T-cell (primary cell): ENCODE results near the gene ADK. TPM values are rescaled to one million over a fixed set of nuclear protein-coding genes. Genes with fewer than 3 reads are reported as not detected.

ENCODE experiments used
- ATAC-seq, 4 experiments: fragments of 200-7000 bp in 3 of 4; fragments of 150-1000 bp in 1 of 4; cut with Tn5 transposase; replicated peaks in 1 of 4; 1 replicate in 3 of 4; 2 replicates in 1 of 4; pipeline ENCODE4 v1.10.0; 2021; ENCODE audit warnings: moderate library complexity in 3 of 4, mild to moderate bottlenecking in 2 of 4, moderate number of reproducible peaks in 1 of 4
- CTCF ChIA-PET, 2 donors: fragments of 300-600 bp; sonication (Branson Sonifier 250); formaldehyde crosslinking; loops; one replicate each; lab custom pipeline; 2022; ENCODE audit warnings: antibody characterized with exemption in 2 of 2; lab: Charles Lee
- POLR2A ChIA-PET, 2 donors: fragments of 300-600 bp; sonication (Branson Sonifier 250); formaldehyde crosslinking; loops; one replicate each; lab custom pipeline; 2022; ENCODE audit warnings: antibody characterized with exemption in 2 of 2; lab: Charles Lee
- DNase-seq, 35 experiments: peaks; one replicate each; pipeline versions ENCODE4 v3.0.0 to v3.0.0-alpha.2; 2013 to 2023
- H3K27ac ChIP-seq: one replicate; pipeline ENCODE4 v1.5.1; 2013; ENCODE audit warnings: low read length
- H3K27me3 ChIP-seq, 2 experiments: replicated peaks in 1 of 2; 1 replicate in 1 of 2; 2 replicates in 1 of 2; pipeline versions ENCODE4 v1.6.1 to v1.7.0; 2013; ENCODE audit warnings: low read length in 1 of 2, mixed read lengths in 1 of 2; ENCODE audit not compliant: control insufficient read depth in 2 of 2, insufficient read depth in 2 of 2; ENCODE audit errors: extremely low read depth in 1 of 2
- H3K36me3 ChIP-seq, 2 donors: 1 replicate in 1 of 2; 2 replicates in 1 of 2; pipeline versions ENCODE4 v1.6.1 to v1.7.0; 2013; ENCODE audit warnings: low read length in 1 of 2; ENCODE audit not compliant: control insufficient read depth in 2 of 2, insufficient read depth in 1 of 2; ENCODE audit errors: extremely low read depth in 1 of 2
- H3K4me1 ChIP-seq, 2 experiments: 1 replicate in 1 of 2; 2 replicates in 1 of 2; pipeline versions ENCODE4 v1.6.1 to v1.7.0; 2013; ENCODE audit warnings: low read length in 2 of 2, mixed read lengths in 1 of 2; ENCODE audit not compliant: insufficient read depth in 2 of 2, control insufficient read depth in 1 of 2; ENCODE audit errors: extremely low read depth in 1 of 2
- H3K4me3 ChIP-seq, 2 donors: 1 replicate in 1 of 2; 2 replicates in 1 of 2; pipeline versions ENCODE4 v1.5.1 to v1.7.0; 2013; ENCODE audit warnings: mild to moderate bottlenecking in 2 of 2, low read length in 1 of 2, moderate library complexity in 1 of 2; ENCODE audit not compliant: control insufficient read depth in 1 of 2; ENCODE audit errors: extremely low read depth in 1 of 2
- H3K9me3 ChIP-seq: 2 replicates; pipeline ENCODE4 v1.7.0; 2013
- H3K27ac Mint-ChIP-seq, 2 donors: one replicate each; pipeline ENCODE4 v1.8.0; 2020 to 2021; ENCODE audit warnings: mild to moderate bottlenecking in 2 of 2, mixed read lengths in 2 of 2
- H3K27me3 Mint-ChIP-seq, 2 donors: one replicate each; pipeline ENCODE4 v1.8.0; 2021 to 2022; ENCODE audit warnings: mixed read lengths in 2 of 2
- H3K36me3 Mint-ChIP-seq: one replicate; pipeline ENCODE4 v1.8.0; 2021; ENCODE audit warnings: mixed read lengths
- H3K4me1 Mint-ChIP-seq, 3 donors: one replicate each; pipeline ENCODE4 v1.8.0; 2020 to 2022; ENCODE audit warnings: mixed read lengths in 3 of 3, mild to moderate bottlenecking in 1 of 3
- H3K4me3 Mint-ChIP-seq, 3 donors: one replicate each; pipeline ENCODE4 v1.8.0; 2020 to 2022; ENCODE audit warnings: mild to moderate bottlenecking in 3 of 3, mixed read lengths in 3 of 3, moderate library complexity in 3 of 3
- H3K9me3 Mint-ChIP-seq, 3 donors: one replicate each; pipeline ENCODE4 v1.8.0; 2020 to 2022; ENCODE audit warnings: mixed read lengths in 3 of 3
- WGBS: methylation state at CpG from one replicate; pipeline ENCODE4 v1.1.5; 2013; ENCODE audit warnings: missing lambda C conversion rate; ENCODE audit not compliant: insufficient coverage; 5-methylcytosine and 5-hydroxymethylcytosine counted together
- total RNA-seq, 35 experiments: library from RNA in 6 of 35; stranded (reverse) in 6 of 35; fragments of 120-200 nt in 1 of 35; gene quantifications; one replicate each; pipeline versions ENCODE4 v1.2.1 to v1.2.4 and lab custom pipeline; 2013 to 2026

Gene ADK
- total RNA-seq, 5 donors from 2014 or later (not counting 1 experiment from before 2014, with no cell fraction given), result 20.7 to 32.8 (median 23.6) TPM

GRCh38 chr10:74306227-74306982, 155.4 kb downstream of the ADK start:
- ChIA-PET POLR2A (interaction anchor here in 1 of 2 donors (1.1 kb wide), 1 partner anchor 9 kb away, joined by 4 read pairs; no protein-coding TSS in a partner anchor), CTCF (no interaction called here)
- Histone ChIP-seq H3K36me3 (no peaks in the 10 kb centered on the region), H3K27me3 (no peaks in the 10 kb centered on the region), H3K4me3 (no peak overlapping the region), H3K9me3 (no peaks in the 10 kb centered on the region), H3K4me1 (peaks cover 0 to 2% of the 10 kb centered on the region in 2 experiments), H3K27ac (no peak overlapping the region)
- no peak overlapping the region for H3K27ac Mint-ChIP-seq
- peaks cover 17 to 36% (median 25%) of the 10 kb centered on the region in 3 donors for H3K4me1 Mint-ChIP-seq
- WGBS, result 100% methylated on average over 1 of the region's 3 CpGs
- ATAC-seq (no peak), DNase-seq (no peak)
- no peaks in the 10 kb centered on the region for H3K9me3 Mint-ChIP-seq
- H3K36me3 Mint-ChIP-seq, result peaks cover 3% of the 10 kb centered on the region
- no peaks in the 10 kb centered on the region for H3K27me3 Mint-ChIP-seq
- H3K4me3 Mint-ChIP-seq, result no peak overlapping the region

GRCh38 chr10:74307061-74307651, 156.1 kb downstream of the ADK start:
- no peak for ATAC-seq
- Mint-ChIP-seq H3K4me1 (peaks cover 17 to 36% (median 27%) of the 10 kb centered on the region in 3 donors), H3K9me3 (no peaks in the 10 kb centered on the region), H3K27me3 (no peaks in the 10 kb centered on the region), H3K36me3 (peaks cover 3% of the 10 kb centered on the region), H3K4me3 (no peak overlapping the region), H3K27ac (no peak overlapping the region)
- POLR2A ChIA-PET, result interaction anchor here in 1 of 2 donors (1.1 kb wide), 1 partner anchor 10 kb away, joined by 4 read pairs; no protein-coding TSS in a partner anchor
- Histone ChIP-seq H3K36me3 (no peaks in the 10 kb centered on the region), H3K27ac (no peak overlapping the region), H3K4me3 (no peak overlapping the region), H3K4me1 (peaks cover 0 to 2% of the 10 kb centered on the region in 2 experiments), H3K9me3 (no peaks in the 10 kb centered on the region), H3K27me3 (no peaks in the 10 kb centered on the region)
- 100% methylated on average over 1 of the region's 3 CpGs for whole genome bisulfite sequencing
- CTCF ChIA-PET, result no interaction called here
- DNase-seq, result no peak

GRCh38 chr10:74310652-74311257, 159.7 kb downstream of the ADK start:
- CTCF ChIA-PET, result no interaction called here
- no peak overlapping the region for H3K27ac Mint-ChIP-seq

GRCh38 chr10:74314166-74314565, 163.1 kb downstream of the ADK start:
- CTCF ChIA-PET, result no interaction called here
- H3K27ac ChIP-seq, result no peak overlapping the region

More at GRCh38 chr10:74310652-74311257, 159.7 kb downstream of the ADK start:
- Histone ChIP-seq H3K27me3 (no peaks in the 10 kb centered on the region), H3K4me3 (no peak overlapping the region), H3K9me3 (no peaks in the 10 kb centered on the region), H3K36me3 (peaks cover 0 to 2% of the 10 kb centered on the region in 2 donors), H3K27ac (no peak overlapping the region), H3K4me1 (peaks cover 0 to 2% of the 10 kb centered on the region in 2 experiments)
- Mint-ChIP-seq H3K36me3 (peaks cover 6% of the 10 kb centered on the region), H3K4me3 (no peak overlapping the region), H3K27me3 (no peaks in the 10 kb centered on the region), H3K9me3 (no peaks in the 10 kb centered on the region), H3K4me1 (peaks cover 24 to 40% (median 30%) of the 10 kb centered on the region in 3 donors)
- DNase-seq (no peak), ATAC-seq (no peak)
- no CpG with 5 or more reads among the region's 2 CpGs for WGBS
- POLR2A ChIA-PET, result no interaction called here

GRCh38 chr10:74320026-74320425, 169.0 kb downstream of the ADK start:
- Histone ChIP-seq H3K27ac (no peak overlapping the region), H3K36me3 (peaks cover 0 to 8% of the 10 kb centered on the region in 2 donors), H3K9me3 (peaks cover 6% of the 10 kb centered on the region), H3K4me1 (no peaks in the 10 kb centered on the region), H3K4me3 (no peak overlapping the region), H3K27me3 (no peaks in the 10 kb centered on the region)
- CTCF ChIA-PET, result interaction anchor here in 1 of 2 donors (0.5 kb wide), 2 partner anchors 52 to 463 kb away, joined by 5 read pairs; no protein-coding TSS in a partner anchor
- Mint-ChIP-seq H3K4me3 (no peak overlapping the region), H3K36me3 (peaks cover 71% of the 10 kb centered on the region), H3K27me3 (no peaks in the 10 kb centered on the region), H3K9me3 (peaks cover 5 to 19% (median 16%) of the 10 kb centered on the region in 3 donors), H3K4me1 (peaks cover 2 to 14% (median 3%) of the 10 kb centered on the region in 3 donors), H3K27ac (no peak overlapping the region)
- no peak for ATAC-seq
- WGBS, result no CpG with 5 or more reads among the region's 1 CpG
- POLR2A ChIA-PET, result interaction anchor here in 1 of 2 donors (0.5 kb wide), 1 partner anchor 464 kb away, joined by 5 read pairs; no protein-coding TSS in a partner anchor
- no peak for DNase-seq

More at GRCh38 chr10:74314166-74314565, 163.1 kb downstream of the ADK start:
- Mint-ChIP-seq H3K27ac (no peak overlapping the region), H3K4me3 (no peak overlapping the region), H3K9me3 (peaks cover 0 to 1% (median 1%) of the 10 kb centered on the region in 3 donors), H3K27me3 (no peaks in the 10 kb centered on the region), H3K36me3 (peaks cover 32% of the 10 kb centered on the region), H3K4me1 (peaks cover 12 to 20% (median 13%) of the 10 kb centered on the region in 3 donors)
- ATAC-seq, result no peak
- no peaks in the 10 kb centered on the region for H3K4me1 ChIP-seq
- no peak overlapping the region for H3K4me3 ChIP-seq
- no CpG with 5 or more reads among the region's 1 CpG for WGBS
- DNase-seq, result peak in 1 of 35 experiments; percentile 17
- peaks cover 0 to 5% of the 10 kb centered on the region in 2 donors for H3K36me3 ChIP-seq
- POLR2A ChIA-PET, result no interaction called here
- no peaks in the 10 kb centered on the region for H3K27me3 ChIP-seq
- no peaks in the 10 kb centered on the region for H3K9me3 ChIP-seq

- DNase-seq, result no peak
- H3K36me3 Mint-ChIP-seq, result peaks cover 72% of the 10 kb centered on the region
- Histone ChIP-seq H3K27me3 (no peaks in the 10 kb centered on the region), H3K27ac (no peak overlapping the region), H3K9me3 (peaks cover 6% of the 10 kb centered on the region), H3K4me1 (no peaks in the 10 kb centered on the region), H3K36me3 (peaks cover 0 to 6% of the 10 kb centered on the region in 2 donors), H3K4me3 (no peak overlapping the region)
- no CpG with 5 or more reads among the region's 4 CpGs for WGBS
- H3K9me3 Mint-ChIP-seq, result peaks cover 5 to 19% (median 16%) of the 10 kb centered on the region in 3 donors
- no peak overlapping the region for H3K4me3 Mint-ChIP-seq
- peaks cover 2 to 18% (median 3%) of the 10 kb centered on the region in 3 donors for H3K4me1 Mint-ChIP-seq
- no peaks in the 10 kb centered on the region for H3K27me3 Mint-ChIP-seq
- POLR2A ChIA-PET, result interaction anchor here in 1 of 2 donors (0.5 kb wide), 1 partner anchor 463 kb away, joined by 5 read pairs; no protein-coding TSS in a partner anchor
- CTCF ChIA-PET, result interaction anchor here in 1 of 2 donors (0.6 kb wide), 1 partner anchor 128 kb away, joined by 4 read pairs; no protein-coding TSS in a partner anchor
- H3K27ac Mint-ChIP-seq, result no peak overlapping the region
- ATAC-seq, result no peak
Observed at GRCh38 chr10:74320717-74321116, 169.7 kb downstream of the ADK start.
